HG02610 (cell line): ENCODE data around the gene TEDDM1.
A peak's percentile ranks its signal among the peaks of the same experiment; 100 is the strongest.
"Not testable (repeated sequence)": the region's sequence is repeated elsewhere in the genome, so short reads cannot be mapped to it uniquely, and the experiment has no call there.

Source experiments
- ATAC-seq: cut with Tn5 transposase; IDR thresholded peaks from one replicate; pipeline ENCODE4 v1.9.1; 2021; ENCODE audit warnings: mild to moderate bottlenecking, moderate library complexity; ENCODE audit not compliant: unreplicated experiment

The TEDDM1 gene

GRCh38 chr1:182400567-182400966 is at the start of gene TEDDM1:
Gene TEDDM1, minus strand, starts transcription at chr1:182400667. Its CDS starts 182 bp downstream, at chr1:182400485.
- ATAC-seq = no peak

- ATAC-seq = no peak
Observed at GRCh38 chr1:182450087-182450486, 49.6 kb upstream of the TEDDM1 start, which contains the start of gene RGSL1. Gene RGSL1, plus strand, starts transcription at chr1:182450146. Its CDS starts 20 bp downstream, at chr1:182450166.

GRCh38 chr1:182447660-182448059 is 47.2 kb upstream of the TEDDM1 start:
- ATAC-seq = no peak

- ATAC-seq = not testable (repeated sequence)
Observed at GRCh38 chr1:182447124-182447523, 46.7 kb upstream of the TEDDM1 start.

GRCh38 chr1:182446033-182446669 is 45.7 kb upstream of the TEDDM1 start:
- peak; percentile 68 for ATAC-seq

- no peak for ATAC-seq
Observed at GRCh38 chr1:182444497-182444896, 44.0 kb upstream of the TEDDM1 start.

- no peak for ATAC-seq
Observed at GRCh38 chr1:182442333-182442732, 41.9 kb upstream of the TEDDM1 start.

- ATAC-seq = no peak
Observed at GRCh38 chr1:182441719-182442118, 41.3 kb upstream of the TEDDM1 start.

GRCh38 chr1:182438326-182438725 is 37.9 kb upstream of the TEDDM1 start:
- no peak for ATAC-seq

GRCh38 chr1:182433580-182433979 is 33.1 kb upstream of the TEDDM1 start:
- ATAC-seq = no peak

- ATAC-seq = no peak
Observed at GRCh38 chr1:182431278-182431677, 30.8 kb upstream of the TEDDM1 start.

- no peak for ATAC-seq
Observed at GRCh38 chr1:182430263-182431068, 30.0 kb upstream of the TEDDM1 start.

- peak; percentile 28 for ATAC-seq
Observed at GRCh38 chr1:182428043-182428442, 27.6 kb upstream of the TEDDM1 start.

GRCh38 chr1:182426442-182427430 is 26.3 kb upstream of the TEDDM1 start:
- ATAC-seq = peak; percentile 62

- peak; percentile 67 for ATAC-seq
Observed at GRCh38 chr1:182415789-182416188, 15.3 kb upstream of the TEDDM1 start.

- no peak for ATAC-seq
Observed at GRCh38 chr1:182413969-182414368, 13.5 kb upstream of the TEDDM1 start.

- no peak for ATAC-seq
Observed at GRCh38 chr1:182413486-182413885, 13.0 kb upstream of the TEDDM1 start.

GRCh38 chr1:182410620-182411273 is 10.3 kb upstream of the TEDDM1 start:
- no peak for ATAC-seq

GRCh38 chr1:182410138-182410537 is 9.7 kb upstream of the TEDDM1 start:
- no peak for ATAC-seq

GRCh38 chr1:182408435-182409075 is 8.1 kb upstream of the TEDDM1 start:
- ATAC-seq = no peak
